Trophoblast cell (in vitro differentiated cells and primary cell): ENCODE data around the gene GRM2.
"Not testable (repeated sequence)": the region's sequence is repeated elsewhere in the genome, so short reads cannot be mapped to it uniquely, and the experiment has no call there.

Source experiments
- DNase-seq, 2 donors: peaks; one replicate each; pipeline ENCODE4 v3.0.0-alpha.2; 2016
- H2AFZ ChIP-seq: 2 replicates; pipeline ENCODE4 v1.6.1; 2013; ENCODE audit warnings: low read length, moderate library complexity, mild to moderate bottlenecking; ENCODE audit not compliant: insufficient read depth, poor library complexity
- H2AK5ac ChIP-seq: 2 replicates; pipeline ENCODE4 v1.6.1; 2013; ENCODE audit warnings: mild to moderate bottlenecking, low read length
- H2BK120ac ChIP-seq: 2 replicates; pipeline ENCODE4 v1.6.1; 2013; ENCODE audit warnings: low read length, mild to moderate bottlenecking, moderate library complexity; ENCODE audit not compliant: insufficient read depth, poor library complexity
- H2BK12ac ChIP-seq: 2 replicates; pipeline ENCODE4 v1.6.1; 2013; ENCODE audit warnings: mild to moderate bottlenecking, low read length, moderate library complexity
- H2BK5ac ChIP-seq: 2 replicates; pipeline ENCODE4 v1.6.1; 2013; ENCODE audit warnings: low read length, low read depth, moderate library complexity, mild to moderate bottlenecking; ENCODE audit not compliant: poor library complexity
- H3K14ac ChIP-seq: 2 replicates; pipeline ENCODE4 v1.6.1; 2013; ENCODE audit warnings: mild to moderate bottlenecking, low read length
- H3K18ac ChIP-seq: 2 replicates; pipeline ENCODE4 v1.6.1; 2013; ENCODE audit warnings: mild to moderate bottlenecking, low read length
- H3K23ac ChIP-seq: 2 replicates; pipeline ENCODE4 v1.6.1; 2013; ENCODE audit warnings: low read length
- H3K27ac ChIP-seq: 2 replicates; pipeline ENCODE4 v1.5.1; 2013; ENCODE audit warnings: low read depth, mild to moderate bottlenecking, inconsistent platforms, low read length, moderate library complexity
- H3K27me3 ChIP-seq: 2 replicates; pipeline ENCODE4 v1.6.1; 2013; ENCODE audit warnings: inconsistent platforms, mild to moderate bottlenecking, low read length, moderate library complexity; ENCODE audit not compliant: insufficient read depth
- H3K36me3 ChIP-seq, 2 experiments: 1 replicate in 1 of 2; 2 replicates in 1 of 2; pipeline ENCODE4 v1.6.1; 2013; ENCODE audit warnings: low read length in 2 of 2, mild to moderate bottlenecking in 2 of 2, moderate library complexity in 1 of 2; ENCODE audit not compliant: insufficient read depth in 2 of 2, control insufficient read depth in 1 of 2
- H3K4ac ChIP-seq: 2 replicates; pipeline ENCODE4 v1.6.1; 2013; ENCODE audit warnings: low read depth, mild to moderate bottlenecking, low read length, moderate library complexity
- H3K4me1 ChIP-seq, 2 experiments: 1 replicate in 1 of 2; 2 replicates in 1 of 2; pipeline ENCODE4 v1.6.1; 2013; ENCODE audit warnings: low read length in 2 of 2, mild to moderate bottlenecking in 2 of 2, moderate library complexity in 1 of 2; ENCODE audit not compliant: insufficient read depth in 2 of 2, control insufficient read depth in 1 of 2
- H3K4me2 ChIP-seq: 2 replicates; pipeline ENCODE4 v1.6.1; 2013; ENCODE audit warnings: inconsistent platforms, mild to moderate bottlenecking, low read length, moderate library complexity
- H3K4me3 ChIP-seq: 2 replicates; pipeline ENCODE4 v1.5.1; 2013; ENCODE audit warnings: mild to moderate bottlenecking, low read depth, low read length, inconsistent platforms
- H3K79me1 ChIP-seq: one replicate; pipeline ENCODE4 v1.6.1; 2013; ENCODE audit warnings: low read length
- H3K79me2 ChIP-seq: 2 replicates; pipeline ENCODE4 v1.6.1; 2013; ENCODE audit warnings: low read length, mild to moderate bottlenecking; ENCODE audit not compliant: control insufficient read depth, insufficient read depth, poor library complexity
- H3K9ac ChIP-seq: 2 replicates; pipeline ENCODE4 v1.6.1; 2013; ENCODE audit warnings: mild to moderate bottlenecking, low read length
- H3K9me3 ChIP-seq: 2 replicates; pipeline ENCODE4 v1.6.1; 2013; ENCODE audit warnings: low read depth, mild to moderate bottlenecking, control low read depth, inconsistent platforms, low read length; ENCODE audit not compliant: insufficient read depth
- H4K12ac ChIP-seq: 2 replicates; pipeline ENCODE4 v1.6.1; 2013; ENCODE audit warnings: low read depth, mild to moderate bottlenecking, low read length, moderate library complexity
- H4K8ac ChIP-seq: 2 replicates; pipeline ENCODE4 v1.6.1; 2013; ENCODE audit warnings: low read depth, mild to moderate bottlenecking, low read length, moderate library complexity
- H4K91ac ChIP-seq: one replicate; pipeline ENCODE4 v1.6.1; 2013; ENCODE audit warnings: low read depth, mild to moderate bottlenecking, low read length, moderate library complexity
- WGBS: extraction: QIAGEN DNeasy Blood & Tissue Kit; methylation state at CpG from one replicate; pipeline ENCODE4 v1.1.7; 2013; ENCODE audit warnings: missing lambda C conversion rate; ENCODE audit not compliant: insufficient read length, insufficient coverage; ENCODE audit errors: extremely low coverage; 5-methylcytosine and 5-hydroxymethylcytosine counted together

GRM2 gene

DNA sequence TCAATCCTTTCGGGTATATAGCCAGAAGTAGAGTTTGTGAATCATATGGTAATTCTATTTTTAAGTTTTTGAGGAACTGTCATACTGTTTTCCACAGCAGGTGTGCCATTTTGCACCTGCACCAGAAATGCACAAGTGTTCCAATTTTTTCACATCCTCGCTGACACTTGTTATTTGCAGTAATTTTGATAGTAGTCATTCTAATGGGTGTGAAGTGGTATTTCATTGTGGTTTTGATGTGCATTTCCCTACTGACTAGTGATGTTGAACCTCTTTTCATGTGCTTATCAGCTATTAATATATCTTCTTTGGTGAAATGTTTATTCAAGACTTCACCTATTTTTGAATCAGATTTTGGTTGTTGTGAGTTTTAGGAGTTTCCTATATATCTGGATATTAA, 29.1 kb downstream of the GRM2 start:
- H3K27me3 ChIP-seq = no peaks in the 10 kb centered on the region
- H3K79me2 ChIP-seq = no peaks in the 10 kb centered on the region
- WGBS = no CpG with 5 or more reads among the region's 2 CpGs
- no peak overlapping the region for H3K23ac ChIP-seq
- no peak overlapping the region for H2BK5ac ChIP-seq
- no peak overlapping the region for H3K18ac ChIP-seq
- no peak overlapping the region for H2BK120ac ChIP-seq
- no peaks in the 10 kb centered on the region for H3K36me3 ChIP-seq
- no peak for DNase-seq
- no peak overlapping the region for H3K4ac ChIP-seq
- H3K14ac ChIP-seq = no peak overlapping the region
- H3K4me2 ChIP-seq = no peak overlapping the region
- no peak overlapping the region for H3K4me3 ChIP-seq
- H4K91ac ChIP-seq = no peak overlapping the region
- H3K27ac ChIP-seq = no peak overlapping the region
- H4K8ac ChIP-seq = no peak overlapping the region
- H3K9ac ChIP-seq = no peak overlapping the region
- no peak overlapping the region for H2AFZ ChIP-seq
- H4K12ac ChIP-seq = no peak overlapping the region
- no peak overlapping the region for H2AK5ac ChIP-seq
- peaks cover 0 to 4% of the 10 kb centered on the region in 2 experiments for H3K4me1 ChIP-seq
- H2BK12ac ChIP-seq = no peak overlapping the region
- H3K9me3 ChIP-seq = no peaks in the 10 kb centered on the region
- H3K79me1 ChIP-seq = no peaks in the 10 kb centered on the region

GRCh38 chr3:51739110-51739509, 32.2 kb downstream of the GRM2 start:
- Histone ChIP-seq H3K27me3 (no peaks in the 10 kb centered on the region), H3K18ac (no peak overlapping the region), H3K79me1 (no peaks in the 10 kb centered on the region), H4K8ac (no peak overlapping the region), H2AK5ac (no peak overlapping the region), H3K23ac (no peak overlapping the region), H4K91ac (no peak overlapping the region), H3K4me2 (no peak overlapping the region), H3K4me3 (no peak overlapping the region), H3K4ac (no peak overlapping the region), H3K9me3 (no peaks in the 10 kb centered on the region), H2BK5ac (no peak overlapping the region), H4K12ac (no peak overlapping the region), H3K36me3 (no peaks in the 10 kb centered on the region), H2BK120ac (no peak overlapping the region), H3K79me2 (no peaks in the 10 kb centered on the region), H3K14ac (no peak overlapping the region), H3K27ac (no peak overlapping the region), H3K9ac (no peak overlapping the region), H2AFZ (no peak overlapping the region), H2BK12ac (no peak overlapping the region), H3K4me1 (peaks cover 0 to 4% of the 10 kb centered on the region in 2 experiments)
- no peak for DNase-seq
- WGBS = no CpG with 5 or more reads among the region's 4 CpGs

DNA sequence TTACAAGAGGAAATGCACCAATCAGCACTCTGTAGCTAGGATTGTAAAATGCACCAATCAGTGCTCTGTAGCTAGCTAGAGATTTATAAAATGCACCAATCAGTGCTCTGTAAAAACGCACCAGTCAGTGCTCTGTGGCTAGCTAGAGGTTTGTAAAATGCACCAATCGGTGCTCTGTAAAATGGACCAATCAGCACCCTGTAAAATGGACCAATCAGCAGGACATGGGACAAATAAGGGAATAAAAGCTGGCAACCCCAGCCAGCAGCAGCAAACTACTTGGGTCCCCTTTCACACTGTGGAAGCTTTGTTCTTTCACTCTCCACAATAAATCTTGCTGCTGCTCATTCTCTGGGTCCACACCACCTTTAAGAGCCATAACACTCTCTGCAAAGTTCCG, 35.5 kb downstream of the GRM2 start:
- WGBS = no CpG with 5 or more reads among the region's 3 CpGs
- H3K23ac ChIP-seq, H2BK120ac ChIP-seq, H3K4me1 ChIP-seq, H3K9ac ChIP-seq, H3K79me1 ChIP-seq, H4K8ac ChIP-seq, H4K12ac ChIP-seq, H4K91ac ChIP-seq, H3K18ac ChIP-seq, H2BK5ac ChIP-seq, DNase-seq, H3K4me2 ChIP-seq, H3K27ac ChIP-seq, H3K27me3 ChIP-seq, H3K4me3 ChIP-seq, H2BK12ac ChIP-seq, H3K14ac ChIP-seq, H3K4ac ChIP-seq, H2AK5ac ChIP-seq, H3K79me2 ChIP-seq, H2AFZ ChIP-seq, H3K9me3 ChIP-seq, H3K36me3 ChIP-seq: not testable (repeated sequence)

GRCh38 chr3:51742978-51743377, 36.1 kb downstream of the GRM2 start:
- not testable (repeated sequence) for H4K12ac ChIP-seq, H2BK5ac ChIP-seq, H3K4me3 ChIP-seq, H4K91ac ChIP-seq, H3K79me1 ChIP-seq, H2AK5ac ChIP-seq, H3K23ac ChIP-seq, H3K4ac ChIP-seq, H3K14ac ChIP-seq, H3K9me3 ChIP-seq, H3K27ac ChIP-seq, H3K27me3 ChIP-seq, H4K8ac ChIP-seq, H2BK120ac ChIP-seq, DNase-seq, H3K18ac ChIP-seq, H2AFZ ChIP-seq, H2BK12ac ChIP-seq, H3K9ac ChIP-seq, H3K36me3 ChIP-seq, H3K4me1 ChIP-seq, H3K79me2 ChIP-seq, H3K4me2 ChIP-seq
- no CpG with 5 or more reads among the region's 4 CpGs for WGBS

DNA sequence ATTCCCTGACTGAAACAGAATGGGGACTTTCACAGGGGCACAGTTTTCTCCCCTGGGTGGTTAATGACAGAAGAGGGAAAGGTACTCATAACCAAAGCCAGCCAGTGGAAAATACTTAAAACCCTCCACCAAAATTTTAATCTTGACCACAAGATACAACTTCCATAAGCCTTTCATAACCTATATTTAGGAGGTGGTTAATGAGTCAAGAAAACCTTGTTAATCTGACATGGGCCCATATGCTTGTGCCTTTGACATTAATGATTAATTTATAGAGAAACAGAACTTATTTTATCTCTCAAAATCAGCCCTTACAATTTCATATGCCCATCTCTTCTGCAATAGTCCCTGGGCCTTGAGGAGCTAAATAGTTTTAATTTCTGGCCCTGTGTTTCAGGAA, 41.0 kb downstream of the GRM2 start:
- Histone ChIP-seq H3K9me3 (no peaks in the 10 kb centered on the region), H2BK12ac (no peak overlapping the region), H3K4me2 (no peak overlapping the region), H3K4ac (no peak overlapping the region), H3K18ac (no peak overlapping the region), H2BK5ac (no peak overlapping the region), H3K27ac (no peak overlapping the region), H4K12ac (no peak overlapping the region), H3K79me2 (no peaks in the 10 kb centered on the region), H3K9ac (no peak overlapping the region), H3K14ac (no peak overlapping the region), H2AFZ (no peak overlapping the region), H3K36me3 (no peaks in the 10 kb centered on the region), H4K8ac (no peak overlapping the region), H3K79me1 (no peaks in the 10 kb centered on the region), H3K27me3 (no peaks in the 10 kb centered on the region), H2BK120ac (no peak overlapping the region), H3K4me1 (no peaks in the 10 kb centered on the region), H2AK5ac (no peak overlapping the region), H4K91ac (no peak overlapping the region), H3K4me3 (no peak overlapping the region), H3K23ac (no peak overlapping the region)
- no peak for DNase-seq
